Thyroid gland (tissue), 4 donors: ENCODE results near the gene SIGLEC6.

Source experiments
- CTCF ChIP-seq, 6 experiments: fragments of 200-600 bp in 3 of 6; fragments of 450-650 bp in 3 of 6; sonication (generic) in 3 of 6; IDR thresholded peaks; one replicate each; pipeline ENCODE4 v1.5.1; 2016 to 2019; ENCODE audit warnings: antibody characterized with exemption in 6 of 6, mild to moderate bottlenecking in 2 of 6, inconsistent platforms in 1 of 6, moderate library complexity in 1 of 6
- POLR2A ChIP-seq, 2 donors: fragments of 450-650 bp; IDR thresholded peaks; one replicate each; pipeline ENCODE4 v1.6.1; 2017; ENCODE audit warnings: antibody characterized with exemption in 2 of 2, mild to moderate bottlenecking in 2 of 2, moderate library complexity in 1 of 2

- TF ChIP-seq CTCF (IDR thresholded peaks at IDR 0.05) = no peak
- TF ChIP-seq POLR2A (IDR thresholded peaks at IDR 0.05) = no peak
Observed at GRCh38 chr19:51497666-51498065, 33.8 kb downstream of the SIGLEC6 start.
